Sigmoid colon (tissue), 7 donors: ENCODE data around the gene KANK2. TPM values are rescaled to one million over a fixed set of nuclear protein-coding genes. Genes with fewer than 3 reads are reported as not detected.
"Not testable (repeated sequence)": the region's sequence is repeated elsewhere in the genome, so short reads cannot be mapped to it uniquely, and the experiment has no call there.

Experiments used
- DNase-seq: peaks from one replicate; pipeline ENCODE4 v3.0.0-alpha.2; 2019
- H3K27ac ChIP-seq, 4 donors: fragments of 200-600 bp; sonication (generic); one replicate each; pipeline ENCODE4 v1.5.1; 2016 to 2019; ENCODE audit warnings: mild to moderate bottlenecking in 1 of 4
- H3K27me3 ChIP-seq, 3 donors: fragments of 200-600 bp; sonication (generic); one replicate each; pipeline ENCODE4 v1.5.1; 2019; ENCODE audit warnings: mild to moderate bottlenecking in 1 of 3
- H3K36me3 ChIP-seq, 4 donors: fragments of 200-600 bp; sonication (generic); one replicate each; pipeline ENCODE4 v1.5.1; 2016 to 2019
- H3K4me1 ChIP-seq, 4 donors: fragments of 200-600 bp; sonication (generic); one replicate each; pipeline ENCODE4 v1.5.1; 2017 to 2019
- H3K4me3 ChIP-seq, 4 donors: fragments of 200-600 bp; sonication (generic); one replicate each; pipeline ENCODE4 v1.5.1; 2017 to 2019; ENCODE audit warnings: mild to moderate bottlenecking in 2 of 4, moderate library complexity in 1 of 4
- H3K9me3 ChIP-seq, 4 donors: fragments of 200-600 bp in 3 of 4; sonication (generic) in 3 of 4; one replicate each; pipeline versions ENCODE4 v1.5.1 to v1.6.1; 2013 to 2019
- CTCF ChIP-seq, 4 experiments: fragments of 450-650 bp in 3 of 4; fragments of 200-600 bp in 1 of 4; IDR thresholded peaks; one replicate each; pipeline ENCODE4 v1.5.1; 2016 to 2019; ENCODE audit warnings: antibody characterized with exemption in 4 of 4, mild to moderate bottlenecking in 3 of 4, moderate library complexity in 2 of 4
- EP300 ChIP-seq, 4 donors: sonication (generic); formaldehyde crosslinking; IDR thresholded peaks; one replicate each; pipeline ENCODE4 v1.6.1; 2017; ENCODE audit warnings: antibody characterized with exemption in 4 of 4
- POLR2A ChIP-seq, 2 donors: fragments of 450-650 bp; IDR thresholded peaks; one replicate each; pipeline ENCODE4 v1.6.1; 2016; ENCODE audit warnings: antibody characterized with exemption in 2 of 2, mild to moderate bottlenecking in 2 of 2, moderate library complexity in 2 of 2
- POLR2AphosphoS5 ChIP-seq, 4 donors: sonication (generic); formaldehyde crosslinking; IDR thresholded peaks; one replicate each; pipeline ENCODE4 v1.6.1; 2017; ENCODE audit warnings: antibody characterized with exemption in 4 of 4
- WGBS, 2 donors: extraction: QIAGEN DNeasy Blood & Tissue Kit; methylation state at CpG; one replicate each; pipeline ENCODE4 v1.1.7; 2013; 5-methylcytosine and 5-hydroxymethylcytosine counted together
- intact Hi-C: fragments of 100-400 bp; cut with DNase I; formaldehyde crosslinking; loops from one replicate; pipeline ENCODE4 v1.15.1; 2023
- polyA plus RNA-seq, 3 donors: library from polyadenylated mRNA; stranded (reverse); fragments of 200-250 nt; gene quantifications; one replicate each; pipeline ENCODE4 v1.2.3, GENCODE V29; 2013
- total RNA-seq, 4 donors: library from RNA; depleted of rRNA; stranded (reverse); fragments of >200 nt; gene quantifications; one replicate each; pipeline ENCODE4 v1.1.0, GENCODE V29; 2016
- donor health status: healthy with polysubstance abuse.
- donor health status: Bipolar disorder and iron deficiency.
- donor health status: healthy.

KANK2 gene
- total and polyA plus RNA-seq, 7 donors = 29.8 to 1,314 (median 691) TPM

GRCh38 chr19:11123114-11123513 lies 74.2 kb downstream of the KANK2 start:
- intact Hi-C loops = loop anchor here (10.0 kb wide), 1 partner anchor 312 kb away; the partner anchor contains the start of genes ODAD3 and PRKCSH
- no peak overlapping the region for H3K27ac ChIP-seq
- no peak for TF ChIP-seq POLR2A (IDR thresholded peaks at IDR 0.05)
- no peak for TF ChIP-seq EP300 (IDR thresholded peaks at IDR 0.05)
- no peak for TF ChIP-seq POLR2AphosphoS5 (IDR thresholded peaks at IDR 0.05)
- no peak for TF ChIP-seq CTCF (IDR thresholded peaks at IDR 0.05)
- peaks cover 5 to 83% (median 39%) of the 10 kb centered on the region in 4 donors for H3K36me3 ChIP-seq
- H3K27me3 ChIP-seq = no peaks in the 10 kb centered on the region
- WGBS, 2 donors = 87 to 90% methylated on average over 13 of the region's 13 CpGs
- H3K4me1 ChIP-seq = peaks cover 0 to 8% (median 4%) of the 10 kb centered on the region in 4 donors
- DNase-seq = no peak
- H3K4me3 ChIP-seq = no peak overlapping the region
- no peaks in the 10 kb centered on the region for H3K9me3 ChIP-seq

- intact Hi-C loops = loop anchor here (10.0 kb wide), 1 partner anchor 313 kb away; the partner anchor contains the start of genes ODAD3 and PRKCSH
- not testable (repeated sequence) for H3K27me3 ChIP-seq, H3K9me3 ChIP-seq, H3K4me3 ChIP-seq, H3K27ac ChIP-seq, DNase-seq, H3K4me1 ChIP-seq
- peaks cover 0 to 84% (median 35%) of the 10 kb centered on the region in 4 donors for H3K36me3 ChIP-seq
- WGBS, 2 donors = 91 to 98% methylated on average over 14 to 17 of the region's 17 CpGs
Measured at GRCh38 chr19:11121963-11122362, 75.4 kb downstream of the KANK2 start.

- 92 to 95% methylated on average over 9 of the region's 9 CpGs for WGBS, 2 donors
- Histone ChIP-seq H3K4me1 (no peaks in the 10 kb centered on the region), H3K27ac (no peak overlapping the region), H3K27me3 (no peaks in the 10 kb centered on the region), H3K4me3 (no peak overlapping the region), H3K36me3 (peaks cover 0 to 97% (median 56%) of the 10 kb centered on the region in 4 donors), H3K9me3 (no peaks in the 10 kb centered on the region)
- intact Hi-C loops = no loop called here
- DNase-seq = no peak
- TF ChIP-seq EP300 (IDR thresholded peaks at IDR 0.05) = no peak
- TF ChIP-seq POLR2A (IDR thresholded peaks at IDR 0.05) = no peak
- TF ChIP-seq POLR2AphosphoS5 (IDR thresholded peaks at IDR 0.05) = no peak
- TF ChIP-seq CTCF (IDR thresholded peaks at IDR 0.05) = no peak
Measured at GRCh38 chr19:11116507-11116906, 80.8 kb downstream of the KANK2 start.

GRCh38 chr19:11115895-11116446 lies 81.4 kb downstream of the KANK2 start:
- Histone ChIP-seq H3K27me3 (no peaks in the 10 kb centered on the region), H3K4me1 (no peaks in the 10 kb centered on the region), H3K4me3 (no peak overlapping the region), H3K36me3 (peaks cover 0 to 96% (median 58%) of the 10 kb centered on the region in 4 donors), H3K27ac (no peak overlapping the region), H3K9me3 (no peaks in the 10 kb centered on the region)
- intact Hi-C loops = no loop called here
- TF ChIP-seq POLR2AphosphoS5 (IDR thresholded peaks at IDR 0.05) = no peak
- no peak for TF ChIP-seq POLR2A (IDR thresholded peaks at IDR 0.05)
- no peak for TF ChIP-seq CTCF (IDR thresholded peaks at IDR 0.05)
- TF ChIP-seq EP300 (IDR thresholded peaks at IDR 0.05) = no peak
- 84 to 87% methylated on average over 11 of the region's 11 CpGs for whole genome bisulfite sequencing, 2 donors
- no peak for DNase-seq

GRCh38 chr19:11115042-11115441 lies 82.3 kb downstream of the KANK2 start:
- TF ChIP-seq POLR2A (IDR thresholded peaks at IDR 0.05) (no peak), POLR2AphosphoS5 (IDR thresholded peaks at IDR 0.05) (no peak), CTCF (IDR thresholded peaks at IDR 0.05) (no peak), EP300 (IDR thresholded peaks at IDR 0.05) (no peak)
- H3K4me1 ChIP-seq = no peaks in the 10 kb centered on the region
- no peak overlapping the region for H3K4me3 ChIP-seq
- H3K27ac ChIP-seq = no peak overlapping the region
- H3K9me3 ChIP-seq = no peaks in the 10 kb centered on the region
- H3K27me3 ChIP-seq = no peaks in the 10 kb centered on the region
- no peak for DNase-seq
- H3K36me3 ChIP-seq = peaks cover 0 to 95% (median 60%) of the 10 kb centered on the region in 4 donors
- 85 to 93% methylated on average over 5 of the region's 5 CpGs for WGBS, 2 donors
- intact Hi-C loops = no loop called here

Other genes with a start within 250 kb of the KANK2 start
- gene SMARCA4, start 236.5 kb downstream of the KANK2 start, total RNA-seq = 10 to 100 TPM; 22.5 to 51.0 (median 34.4) TPM
- gene SMARCA4, start 236.5 kb downstream of the KANK2 start, polyA plus RNA-seq = 10 to 100 TPM; 35.4 to 73.9 (median 39.1) TPM
- 100 to 1,000 TPM in 1 of 4 donors, 10 to 100 TPM in 1, 1 to 10 TPM in 2; 7.1 to 139 (median 15.0) TPM for gene LDLR, start 108.1 kb downstream of the KANK2 start, total RNA-seq
- 10 to 100 TPM; 20.4 to 76.0 (median 20.6) TPM for gene LDLR, start 108.1 kb downstream of the KANK2 start, polyA plus RNA-seq
- gene SPC24, start 41.8 kb downstream of the KANK2 start, total RNA-seq = 1 to 10 TPM in 3 of 4 donors, under 1 TPM in 1; 0.99 to 6.0 (median 2.8) TPM
- gene SPC24, start 41.8 kb downstream of the KANK2 start, polyA plus RNA-seq = 10 to 100 TPM in 1 of 3 donors, 1 to 10 TPM in 2; 1.2 to 13.0 (median 2.1) TPM
- not detected for gene ANGPTL8, start 42.1 kb upstream of the KANK2 start, total RNA-seq
- gene ANGPTL8, start 42.1 kb upstream of the KANK2 start, polyA plus RNA-seq = 1 to 10 TPM in 1 of 3 donors, not detected in 2; 8.1 TPM
- 10 to 100 TPM; 17.1 to 39.9 (median 20.8) TPM for gene DOCK6, start 65.0 kb upstream of the KANK2 start, total RNA-seq
- 10 to 100 TPM in 2 of 3 donors, 1 to 10 TPM in 1; 8.8 to 40.5 (median 16.2) TPM for gene DOCK6, start 65.0 kb upstream of the KANK2 start, polyA plus RNA-seq
- not detected for gene TSPAN16, start 98.6 kb upstream of the KANK2 start, total RNA-seq
- gene TSPAN16, start 98.6 kb upstream of the KANK2 start, polyA plus RNA-seq = under 1 TPM in 1 of 3 donors, not detected in 2; 0.07 TPM
- gene RAB3D, start 142.1 kb upstream of the KANK2 start, total RNA-seq = 10 to 100 TPM; 16.0 to 27.7 (median 22.9) TPM
- gene RAB3D, start 142.1 kb upstream of the KANK2 start, polyA plus RNA-seq = 1 to 10 TPM; 6.6 to 9.7 (median 9.7) TPM
- 100 to 1,000 TPM; 131 to 291 (median 194) TPM for gene TMEM205, start 148.7 kb upstream of the KANK2 start, total RNA-seq
- 10 to 100 TPM; 11.1 to 74.9 (median 25.2) TPM for gene TMEM205, start 148.7 kb upstream of the KANK2 start, polyA plus RNA-seq
- gene CCDC159, start 149.0 kb upstream of the KANK2 start, total RNA-seq = 10 to 100 TPM; 11.7 to 42.4 (median 20.2) TPM
- 10 to 100 TPM; 11.6 to 29.6 (median 16.2) TPM for gene CCDC159, start 149.0 kb upstream of the KANK2 start, polyA plus RNA-seq
- 10 to 100 TPM; 13.9 to 43.8 (median 20.5) TPM for gene PLPPR2, start 157.9 kb upstream of the KANK2 start, total RNA-seq
- gene PLPPR2, start 157.9 kb upstream of the KANK2 start, polyA plus RNA-seq = 1 to 10 TPM; 1.4 to 8.2 (median 4.8) TPM
- gene SWSAP1, start 177.1 kb upstream of the KANK2 start, total RNA-seq = 1 to 10 TPM in 2 of 4 donors, under 1 TPM in 2; 0.71 to 1.8 (median 0.96) TPM
- gene SWSAP1, start 177.1 kb upstream of the KANK2 start, polyA plus RNA-seq = 1 to 10 TPM; 3.0 to 4.3 (median 3.9) TPM
- gene EPOR, start 186.8 kb upstream of the KANK2 start, total RNA-seq = 1 to 10 TPM in 3 of 4 donors, under 1 TPM in 1; 0.83 to 4.9 (median 2.4) TPM
- gene EPOR, start 186.8 kb upstream of the KANK2 start, polyA plus RNA-seq = 1 to 10 TPM in 1 of 3 donors, under 1 TPM in 1, not detected in 1; 0.46 to 3.3 TPM
- gene RGL3, start 221.8 kb upstream of the KANK2 start, total RNA-seq = 10 to 100 TPM in 1 of 4 donors, 1 to 10 TPM in 3; 1.1 to 15.5 (median 1.9) TPM
- 1 to 10 TPM; 1.8 to 8.5 (median 4.2) TPM for gene RGL3, start 221.8 kb upstream of the KANK2 start, polyA plus RNA-seq
- gene ODAD3, start 237.6 kb upstream of the KANK2 start, total RNA-seq = not detected
- 1 to 10 TPM in 1 of 3 donors, under 1 TPM in 1, not detected in 1; 0.29 to 1.4 TPM for gene ODAD3, start 237.6 kb upstream of the KANK2 start, polyA plus RNA-seq
- gene PRKCSH, start 238.1 kb upstream of the KANK2 start, total RNA-seq = 10 to 100 TPM; 57.6 to 98.0 (median 83.9) TPM
- 100 to 1,000 TPM in 1 of 3 donors, 10 to 100 TPM in 2; 65.0 to 187 (median 96.7) TPM for gene PRKCSH, start 238.1 kb upstream of the KANK2 start, polyA plus RNA-seq